NCI-H446 (cell line): ENCODE results near the gene OTOA.
"Not testable (repeated sequence)": the region's sequence is repeated elsewhere in the genome, so short reads cannot be mapped to it uniquely, and the experiment has no call there.

Source experiments
- DNase-seq, 2 experiments: peaks; one replicate each; lab custom pipeline; 2025; lab: John Stamatoyannopoulos, UW

The OTOA gene

GRCh38 chr16:21641916-21642315, 21.9 kb upstream of the OTOA start:
- DNase-seq, result no peak

GRCh38 chr16:21642861-21643260, 20.9 kb upstream of the OTOA start:
- no peak for DNase-seq

- no peak for DNase-seq
Observed at GRCh38 chr16:21643785-21644184, 20.0 kb upstream of the OTOA start.

- no peak for DNase-seq
Observed at GRCh38 chr16:21644674-21645073, 19.1 kb upstream of the OTOA start.

- no peak for DNase-seq
Observed at GRCh38 chr16:21645261-21645721, 18.5 kb upstream of the OTOA start.

- DNase-seq, result no peak
Observed at GRCh38 chr16:21646091-21646490, 17.7 kb upstream of the OTOA start.

- DNase-seq, result no peak
Observed at GRCh38 chr16:21646721-21647561, 16.8 kb upstream of the OTOA start.

- no peak for DNase-seq
Observed at GRCh38 chr16:21647562-21648164, 16.1 kb upstream of the OTOA start.

GRCh38 chr16:21649826-21650406, 13.9 kb upstream of the OTOA start:
- DNase-seq, result not testable (repeated sequence)

- no peak for DNase-seq
Observed at GRCh38 chr16:21650521-21650920, 13.2 kb upstream of the OTOA start.

- no peak for DNase-seq
Observed at GRCh38 chr16:21651515-21651914, 12.3 kb upstream of the OTOA start.

- DNase-seq, result no peak
Observed at GRCh38 chr16:21652453-21652852, 11.3 kb upstream of the OTOA start, which contains the start of gene IGSF6. Gene IGSF6 (minus strand): TSS chr16:21652608. CDS start chr16:21652598, 10 bp downstream.

GRCh38 chr16:21653571-21653970, 10.2 kb upstream of the OTOA start:
- no peak for DNase-seq

GRCh38 chr16:21654466-21654865, 9.3 kb upstream of the OTOA start:
- no peak for DNase-seq

- no peak for DNase-seq
Observed at GRCh38 chr16:21654881-21655280, 8.9 kb upstream of the OTOA start.

- peak in 1 of 2 experiments; percentile 57 for DNase-seq
Observed at GRCh38 chr16:21656795-21657768, 6.7 kb upstream of the OTOA start.

- DNase-seq, result no peak
Observed at GRCh38 chr16:21659124-21659523, 4.6 kb upstream of the OTOA start.

- DNase-seq, result no peak
Observed at GRCh38 chr16:21664801-21665492, 1.2 kb downstream of the OTOA start.

- no peak for DNase-seq
Observed at GRCh38 chr16:21666772-21667171, 3.0 kb downstream of the OTOA start.

- no peak for DNase-seq
Observed at GRCh38 chr16:21667575-21667974, 3.8 kb downstream of the OTOA start.

- no peak for DNase-seq
Observed at GRCh38 chr16:21673469-21673868, 9.7 kb downstream of the OTOA start.
